GM19324 (cell line): ENCODE data around the gene KRT39.
"Not testable (repeated sequence)": the region's sequence is repeated elsewhere in the genome, so short reads cannot be mapped to it uniquely, and the experiment has no call there.

Experiments
- ATAC-seq: cut with Tn5 transposase; IDR thresholded peaks from one replicate; pipeline ENCODE4 v1.9.1; 2021; ENCODE audit warnings: mild to moderate bottlenecking, moderate library complexity; ENCODE audit not compliant: unreplicated experiment, low FRiP score

Gene KRT39

GRCh38 chr17:40966848-40967247 is at the start of gene KRT39:
TSS of gene KRT39 (minus strand) at chr17:40966948. CDS start at chr17:40966856, 92 bp downstream.
- no peak for ATAC-seq

- ATAC-seq = no peak
These were observed 48.7 kb upstream of the KRT39 start for GRCh38 chr17:41015454-41015853.

- no peak for ATAC-seq
These were observed 46.9 kb upstream of the KRT39 start for GRCh38 chr17:41013606-41014005.

GRCh38 chr17:41013181-41013580 is 46.4 kb upstream of the KRT39 start:
- no peak for ATAC-seq

- no peak for ATAC-seq
These were observed 45.8 kb upstream of the KRT39 start for GRCh38 chr17:41012326-41013120.

GRCh38 chr17:41010441-41010840 is 43.7 kb upstream of the KRT39 start:
- no peak for ATAC-seq

- ATAC-seq = no peak
These were observed 43.2 kb upstream of the KRT39 start for GRCh38 chr17:41009936-41010335.

- no peak for ATAC-seq
These were observed 42.6 kb upstream of the KRT39 start for GRCh38 chr17:41009301-41009760.

- ATAC-seq = no peak
These were observed 42.1 kb upstream of the KRT39 start, which contains the start of gene KRTAP3-1 for GRCh38 chr17:41008811-41009210. TSS of gene KRTAP3-1 (minus strand) at chr17:41009128. CDS start at chr17:41009074, 54 bp downstream.

- no peak for ATAC-seq
These were observed 37.6 kb upstream of the KRT39 start for GRCh38 chr17:41004397-41004796.

GRCh38 chr17:41003926-41004325 is 37.2 kb upstream of the KRT39 start:
- no peak for ATAC-seq

- no peak for ATAC-seq
These were observed 36.1 kb upstream of the KRT39 start for GRCh38 chr17:41002814-41003213.

- no peak for ATAC-seq
These were observed 35.0 kb upstream of the KRT39 start for GRCh38 chr17:41001795-41002194.

- ATAC-seq = not testable (repeated sequence)
These were observed 32.8 kb upstream of the KRT39 start, which contains the start of gene KRTAP3-2 for GRCh38 chr17:40999563-40999962. TSS of gene KRTAP3-2 (minus strand) at chr17:40999906. CDS start at chr17:40999853, 53 bp downstream.

- ATAC-seq = no peak
These were observed 30.6 kb upstream of the KRT39 start for GRCh38 chr17:40997361-40997760.

- no peak for ATAC-seq
These were observed 30.1 kb upstream of the KRT39 start for GRCh38 chr17:40996829-40997228.

GRCh38 chr17:40995116-40995515 is 28.4 kb upstream of the KRT39 start:
- no peak for ATAC-seq

GRCh38 chr17:40993839-40994238 is 27.1 kb upstream of the KRT39 start, which contains the start of gene KRTAP3-3:
TSS of gene KRTAP3-3 (minus strand) at chr17:40994164. CDS start at chr17:40994097, 67 bp downstream.
- no peak for ATAC-seq

- no peak for ATAC-seq
These were observed 26.3 kb upstream of the KRT39 start for GRCh38 chr17:40993084-40993483.

- ATAC-seq = no peak
These were observed 25.9 kb upstream of the KRT39 start for GRCh38 chr17:40992666-40993065.

- ATAC-seq = no peak
These were observed 20.2 kb upstream of the KRT39 start for GRCh38 chr17:40986920-40987319.

- ATAC-seq = no peak
These were observed 17.5 kb upstream of the KRT39 start, which contains the start of gene KRT40 for GRCh38 chr17:40984226-40984625. TSS of gene KRT40 (minus strand) at chr17:40984326. CDS start at chr17:40984273, 53 bp downstream.
